ENCODE measurements around the gene AIFM1. TPM values are rescaled to one million over a fixed set of nuclear protein-coding genes. Genes with fewer than 3 reads are reported as not detected.

The AIFM1 gene
- total RNA-seq, 1 donor from 2014 or later, result 48.5 TPM

DNA sequence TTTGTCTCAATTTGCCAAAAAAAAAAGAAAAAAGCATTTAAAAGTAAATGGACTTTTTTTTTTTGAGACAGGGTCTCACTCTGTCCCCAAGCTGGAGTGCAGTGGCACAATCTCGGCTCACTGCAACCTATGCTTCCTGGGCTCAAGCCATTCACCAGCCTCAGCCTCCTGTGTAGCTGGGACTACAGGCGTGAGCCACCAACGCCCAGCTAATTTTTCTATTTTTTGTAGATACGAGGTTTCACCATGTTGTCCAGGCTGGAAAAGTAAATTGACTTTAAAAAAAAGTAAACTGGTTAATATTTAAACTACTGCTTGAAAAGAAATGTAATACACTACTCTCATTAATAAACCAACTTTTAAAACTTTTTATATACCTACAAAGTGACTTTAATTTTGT lies 5.9 kb downstream of the AIFM1 start:
- Mint-ChIP-seq H3K4me3 (no peak overlapping the region), H3K9me3 (no peaks in the 10 kb centered on the region), H3K4me1 (ENCODE audit: unreplicated experiment) (peaks cover 4% of the 10 kb centered on the region), H3K36me3 (peaks cover 3% of the 10 kb centered on the region), H3K27me3 (no peaks in the 10 kb centered on the region), H3K27ac (no peak overlapping the region)
- TF ChIP-seq, protein P1, sequence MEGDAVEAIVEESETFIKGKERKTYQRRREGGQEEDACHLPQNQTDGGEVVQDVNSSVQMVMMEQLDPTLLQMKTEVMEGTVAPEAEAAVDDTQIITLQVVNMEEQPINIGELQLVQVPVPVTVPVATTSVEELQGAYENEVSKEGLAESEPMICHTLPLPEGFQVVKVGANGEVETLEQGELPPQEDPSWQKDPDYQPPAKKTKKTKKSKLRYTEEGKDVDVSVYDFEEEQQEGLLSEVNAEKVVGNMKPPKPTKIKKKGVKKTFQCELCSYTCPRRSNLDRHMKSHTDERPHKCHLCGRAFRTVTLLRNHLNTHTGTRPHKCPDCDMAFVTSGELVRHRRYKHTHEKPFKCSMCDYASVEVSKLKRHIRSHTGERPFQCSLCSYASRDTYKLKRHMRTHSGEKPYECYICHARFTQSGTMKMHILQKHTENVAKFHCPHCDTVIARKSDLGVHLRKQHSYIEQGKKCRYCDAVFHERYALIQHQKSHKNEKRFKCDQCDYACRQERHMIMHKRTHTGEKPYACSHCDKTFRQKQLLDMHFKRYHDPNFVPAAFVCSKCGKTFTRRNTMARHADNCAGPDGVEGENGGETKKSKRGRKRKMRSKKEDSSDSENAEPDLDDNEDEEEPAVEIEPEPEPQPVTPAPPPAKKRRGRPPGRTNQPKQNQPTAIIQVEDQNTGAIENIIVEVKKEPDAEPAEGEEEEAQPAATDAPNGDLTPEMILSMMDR (conservative IDR thresholded peaks at IDR 0.05), result no peak
- no peak for DNase-seq (ENCODE audit: extremely low spot score, unreplicated experiment)

DNA sequence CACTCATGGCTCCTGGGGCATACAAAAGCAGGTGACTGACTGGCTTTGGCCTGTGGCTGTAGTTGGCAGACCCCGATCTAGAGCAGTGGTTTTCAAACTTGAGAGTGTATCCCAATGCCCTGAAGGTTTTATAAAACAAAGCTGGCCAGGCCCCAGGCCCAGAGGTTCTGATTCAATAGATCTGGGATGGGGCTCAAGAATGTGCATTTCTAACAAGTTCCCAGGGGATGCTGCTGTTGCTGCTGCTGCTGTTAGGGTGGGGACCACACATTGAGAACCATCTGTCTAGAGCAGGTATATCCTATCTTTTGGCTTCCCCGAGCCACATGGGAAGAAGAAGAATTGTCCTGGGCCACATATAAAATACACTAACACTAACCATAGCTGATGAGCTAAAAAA lies 7.3 kb downstream of the AIFM1 start:
- Mint-ChIP-seq H3K9me3 (no peaks in the 10 kb centered on the region), H3K27me3 (no peaks in the 10 kb centered on the region), H3K36me3 (peaks cover 3% of the 10 kb centered on the region), H3K27ac (no peak overlapping the region), H3K4me3 (no peak overlapping the region), H3K4me1 (ENCODE audit: unreplicated experiment) (peaks cover 4% of the 10 kb centered on the region)
- DNase-seq (ENCODE audit: extremely low spot score, unreplicated experiment), result no peak
- TF ChIP-seq, protein P1 (conservative IDR thresholded peaks at IDR 0.05), result no peak

DNA sequence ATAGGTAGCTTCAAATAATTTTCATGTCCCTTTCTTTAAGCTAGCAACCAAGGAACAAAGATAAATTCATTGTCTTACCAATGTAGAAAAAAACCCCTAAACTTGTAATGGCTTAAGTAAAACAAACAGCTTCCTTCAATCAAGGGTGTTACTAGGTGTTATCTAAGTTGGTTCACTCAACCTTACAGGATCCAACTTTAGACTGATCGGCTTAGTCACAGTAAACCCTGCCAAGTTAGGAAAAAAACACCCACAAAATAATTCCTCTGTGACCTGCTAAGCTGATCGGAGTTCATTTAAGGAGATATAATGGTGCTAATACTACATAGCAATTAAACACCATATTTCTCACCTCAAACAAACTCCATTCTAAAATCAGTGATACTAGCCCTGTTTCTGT lies 10.1 kb downstream of the AIFM1 start:
- TF ChIP-seq, protein P1 (conservative IDR thresholded peaks at IDR 0.05), result no peak
- Mint-ChIP-seq H3K9me3 (no peaks in the 10 kb centered on the region), H3K4me1 (ENCODE audit: unreplicated experiment) (peaks cover 4% of the 10 kb centered on the region), H3K27me3 (no peaks in the 10 kb centered on the region), H3K4me3 (no peak overlapping the region), H3K27ac (no peak overlapping the region), H3K36me3 (no peaks in the 10 kb centered on the region)
- no peak for DNase-seq (ENCODE audit: extremely low spot score, unreplicated experiment)

DNA sequence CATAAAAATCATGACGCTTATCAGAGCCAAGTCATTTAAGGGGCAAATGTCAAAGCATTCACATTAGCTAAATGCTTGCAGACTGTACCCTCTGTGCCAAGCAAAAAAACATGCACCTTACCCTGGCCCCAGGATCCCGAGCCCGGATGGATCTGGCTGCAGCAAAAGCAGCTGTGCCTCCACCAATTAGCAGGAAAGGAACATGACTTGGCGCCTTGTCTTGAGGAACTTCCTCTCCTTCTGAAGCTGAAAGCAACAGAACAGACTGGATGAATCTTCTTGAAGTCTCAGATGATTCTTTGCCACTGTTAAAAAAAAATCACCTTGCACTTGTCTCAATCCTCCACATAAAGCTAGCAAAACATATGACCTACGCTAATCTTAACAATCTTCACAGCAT lies 18.0 kb downstream of the AIFM1 start:
- Mint-ChIP-seq H3K27me3 (no peaks in the 10 kb centered on the region), H3K4me1 (ENCODE audit: unreplicated experiment) (no peaks in the 10 kb centered on the region), H3K27ac (no peak overlapping the region), H3K4me3 (no peak overlapping the region), H3K36me3 (peaks cover 21% of the 10 kb centered on the region), H3K9me3 (peaks cover 4% of the 10 kb centered on the region)
- TF ChIP-seq, protein P1 (conservative IDR thresholded peaks at IDR 0.05), result no peak
- DNase-seq (ENCODE audit: extremely low spot score, unreplicated experiment), result no peak

DNA sequence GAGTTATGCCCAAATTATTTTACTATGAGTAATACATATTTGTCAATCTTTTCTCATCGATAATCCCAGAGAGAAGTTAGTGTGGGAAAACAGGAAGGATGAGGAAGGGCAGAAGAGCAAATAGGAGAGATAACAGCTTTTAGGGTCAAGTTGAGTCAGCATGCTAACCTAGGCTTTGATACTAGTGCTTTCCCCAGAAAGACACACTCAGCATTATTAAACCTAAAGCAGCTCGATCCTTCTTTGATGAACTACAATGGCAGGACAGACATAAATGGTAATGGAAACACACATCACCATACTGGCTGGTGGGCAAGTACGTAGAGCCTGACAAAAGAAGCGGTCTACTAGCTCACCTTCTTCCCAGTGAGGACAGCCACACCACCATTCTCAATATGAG lies 20.5 kb downstream of the AIFM1 start:
- Mint-ChIP-seq H3K36me3 (peaks cover 26% of the 10 kb centered on the region), H3K4me3 (no peak overlapping the region), H3K27ac (no peak overlapping the region), H3K9me3 (peaks cover 4% of the 10 kb centered on the region), H3K27me3 (no peaks in the 10 kb centered on the region), H3K4me1 (ENCODE audit: unreplicated experiment) (no peaks in the 10 kb centered on the region)
- TF ChIP-seq, protein P1 (conservative IDR thresholded peaks at IDR 0.05), result no peak
- DNase-seq (ENCODE audit: extremely low spot score, unreplicated experiment), result no peak

DNA sequence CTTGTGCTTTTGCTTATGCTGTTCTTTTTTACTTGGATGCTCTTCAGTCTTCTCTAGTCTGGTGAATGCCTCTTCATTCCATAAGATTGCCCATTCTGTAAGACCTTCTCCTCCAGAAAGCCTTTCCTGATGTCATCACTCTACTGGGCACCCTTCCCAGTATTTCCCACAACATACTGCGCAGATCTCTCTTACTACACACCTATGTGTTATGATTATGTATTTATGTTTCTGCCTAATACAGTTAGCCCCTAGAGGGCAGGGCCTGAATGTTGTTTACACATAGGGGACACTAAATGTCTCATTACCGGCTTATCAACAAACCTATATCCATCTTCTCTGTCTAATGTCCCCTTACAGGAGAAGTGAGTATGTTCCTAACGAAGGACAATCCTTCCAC lies 21.1 kb downstream of the AIFM1 start:
- H3K4me3 Mint-ChIP-seq, result no peak overlapping the region
- DNase-seq (ENCODE audit: extremely low spot score, unreplicated experiment), result no peak
- peaks cover 4% of the 10 kb centered on the region for H3K9me3 Mint-ChIP-seq
- no peak overlapping the region for H3K27ac Mint-ChIP-seq
- no peaks in the 10 kb centered on the region for H3K4me1 Mint-ChIP-seq (ENCODE audit: unreplicated experiment)
- peaks cover 26% of the 10 kb centered on the region for H3K36me3 Mint-ChIP-seq
- TF ChIP-seq, protein P1 (conservative IDR thresholded peaks at IDR 0.05), result no peak
- H3K27me3 Mint-ChIP-seq, result no peaks in the 10 kb centered on the region
